Transverse colon (tissue), 4 donors: ENCODE results near the gene TUBB4A. TPM values are rescaled to one million over a fixed set of nuclear protein-coding genes. Genes with fewer than 3 reads are reported as not detected.
A peak's percentile ranks its signal among the peaks of the same experiment; 100 is the strongest.

Experiments used
- DNase-seq: peaks from one replicate; pipeline ENCODE4 v3.0.0-alpha.2; 2019
- H3K27ac ChIP-seq, 4 donors: fragments of 200-600 bp; sonication (generic); 2 replicates each; pipeline ENCODE4 v1.5.1; 2016 to 2018; ENCODE audit warnings: inconsistent platforms in 4 of 4
- H3K27me3 ChIP-seq: fragments of 200-600 bp; sonication (generic); 2 replicates; pipeline ENCODE4 v1.5.1; 2017; ENCODE audit warnings: inconsistent platforms
- H3K36me3 ChIP-seq, 4 donors: fragments of 200-600 bp; sonication (generic); 2 replicates each; pipeline ENCODE4 v1.5.1; 2017 to 2019; ENCODE audit warnings: inconsistent platforms in 4 of 4
- H3K4me1 ChIP-seq, 4 donors: fragments of 200-600 bp; sonication (generic); 2 replicates each; pipeline ENCODE4 v1.5.1; 2017 to 2020; ENCODE audit warnings: inconsistent platforms in 4 of 4
- H3K4me3 ChIP-seq, 4 donors: fragments of 200-600 bp; sonication (generic); 1 replicate in 1 of 4; 2 replicates in 3 of 4; pipeline versions ENCODE4 v1.5.1 to v1.6.1; 2017 to 2019; ENCODE audit warnings: inconsistent platforms in 4 of 4
- H3K9me3 ChIP-seq, 2 donors: fragments of 200-600 bp; sonication (generic); 2 replicates each; pipeline ENCODE4 v1.5.1; 2017 to 2019; ENCODE audit warnings: inconsistent platforms in 2 of 2
- CTCF ChIP-seq, 5 experiments: fragments of 200-600 bp in 3 of 5; fragments of 450-650 bp in 2 of 5; sonication (generic) in 3 of 5; IDR thresholded peaks; 1 replicate in 2 of 5; 2 replicates in 3 of 5; pipeline ENCODE4 v1.5.1; 2016 to 2017; ENCODE audit warnings: antibody characterized with exemption in 5 of 5, inconsistent platforms in 3 of 5, mild to moderate bottlenecking in 2 of 5, moderate library complexity in 1 of 5
- EP300 ChIP-seq: sonication (generic); formaldehyde crosslinking; IDR thresholded peaks from one replicate; pipeline ENCODE4 v1.6.1; 2017; ENCODE audit warnings: antibody characterized with exemption, low read depth
- POLR2A ChIP-seq: fragments of 450-650 bp; IDR thresholded peaks from one replicate; pipeline ENCODE4 v1.6.1; 2016; ENCODE audit warnings: antibody characterized with exemption, mild to moderate bottlenecking, moderate library complexity
- POLR2AphosphoS5 ChIP-seq, 3 donors: sonication (generic); formaldehyde crosslinking; IDR thresholded peaks; one replicate each; pipeline ENCODE4 v1.6.1; 2016; ENCODE audit warnings: antibody characterized with exemption in 3 of 3
- WGBS, 2 donors: methylation state at CpG; one replicate each; pipeline ENCODE4 v1.1.5; 2018; ENCODE audit warnings: low coverage in 1 of 2; 5-methylcytosine and 5-hydroxymethylcytosine counted together
- in situ Hi-C, 4 donors: fragments of 200-750 bp; cut with MboI; loops; one replicate each; pipeline versions ENCODE4 v1.15.0 to v1.15.1; 2017; ENCODE audit warnings: low sequenced_read_pairs in 3 of 4, low pct_ligation_motif_present in 1 of 4, low pct_unique_long_range_greater_than_20kb in 1 of 4
- intact Hi-C: fragments of 100-400 bp; cut with DNase I; formaldehyde crosslinking; loops from one replicate; pipeline ENCODE4 v1.15.1; 2023; ENCODE audit warnings: low total_unique reads
- total RNA-seq, 4 donors: library from RNA; depleted of rRNA; stranded (reverse); fragments of >200 nt; gene quantifications; one replicate each; pipeline ENCODE4 v1.1.0, GENCODE V29; 2016

Gene TUBB4A
- total RNA-seq, 4 donors from 2014 or later = 0.60 to 1.3 (median 1.1) TPM; not detected in 1

- H3K36me3 ChIP-seq = no peaks in the 10 kb centered on the region
- DNase-seq = no peak
- TF ChIP-seq POLR2AphosphoS5 (IDR thresholded peaks at IDR 0.05) = no peak
- no peak for TF ChIP-seq POLR2A
- no peak for TF ChIP-seq CTCF (IDR thresholded peaks at IDR 0.05)
- TF ChIP-seq EP300 = no peak
- in situ Hi-C loops (no loop called here), intact Hi-C loops (no loop called here)
- H3K4me1 ChIP-seq = peaks cover 0 to 3% (median 0%) of the 10 kb centered on the region in 4 donors
- H3K4me3 ChIP-seq = no peak overlapping the region
- H3K27me3 ChIP-seq = no peaks in the 10 kb centered on the region
- no peak overlapping the region for H3K27ac ChIP-seq
- 20 to 59% methylated on average over 2 to 3 of the region's 3 CpGs for WGBS, 2 donors
- no peaks in the 10 kb centered on the region for H3K9me3 ChIP-seq
These were observed 18.9 kb downstream of the TUBB4A start for GRCh38 chr19:6483235-6483634.

- peak overlapping the region in 3 of 4 donors; percentile 57 to 64 (median 62) for H3K27ac ChIP-seq
- intact Hi-C loops = no loop called here
These were observed 19.8 kb downstream of the TUBB4A start for GRCh38 chr19:6482343-6482686.

GRCh38 chr19:6481541-6482342 lies 20.4 kb downstream of the TUBB4A start, which contains the start of gene DENND1C:
Gene DENND1C, minus strand, starts transcription at chr19:6481787. Its CDS starts 92 bp downstream, at chr19:6481695.
- intact Hi-C loops = no loop called here
- peak; percentile 66 for DNase-seq
- 19 to 35% methylated on average over 4 to 22 of the region's 24 CpGs for WGBS, 2 donors
- H3K4me3 ChIP-seq = peak within 1 kb of the TSS in 3 of 4 donors; percentile 23 to 44 (median 25)
- no peaks in the 10 kb centered on the region for H3K9me3 ChIP-seq
- peaks cover 4% of the 10 kb centered on the region for H3K27me3 ChIP-seq
- peak within 1 kb of the TSS; percentile 11 to 64 (median 60) for H3K27ac ChIP-seq
- H3K36me3 ChIP-seq = no peaks in the 10 kb centered on the region
- in situ Hi-C loops = no loop called here
- no peak for TF ChIP-seq POLR2AphosphoS5 (IDR thresholded peaks at IDR 0.05)
- TF ChIP-seq CTCF (IDR thresholded peaks at IDR 0.05) = peak in 4 of 5 experiments; percentile 21 to 28 (median 25)
- no peak for TF ChIP-seq EP300
- TF ChIP-seq POLR2A = peak; percentile 42
- peaks cover 1 to 3% (median 3%) of the 10 kb centered on the region in 4 donors for H3K4me1 ChIP-seq

More at GRCh38 chr19:6482343-6482686, 19.8 kb downstream of the TUBB4A start:
- Histone ChIP-seq H3K4me1 (peaks cover 0 to 3% (median 0%) of the 10 kb centered on the region in 4 donors), H3K36me3 (no peaks in the 10 kb centered on the region), H3K4me3 (no peak overlapping the region), H3K27me3 (no peaks in the 10 kb centered on the region), H3K9me3 (no peaks in the 10 kb centered on the region)
- DNase-seq = no peak
- 88 to 90% methylated on average over 5 to 8 of the region's 8 CpGs for WGBS, 2 donors
- in situ Hi-C loops = no loop called here
- TF ChIP-seq EP300 (no peak), POLR2AphosphoS5 (IDR thresholded peaks at IDR 0.05) (no peak), CTCF (IDR thresholded peaks at IDR 0.05) (no peak), POLR2A (no peak)

- in situ Hi-C loops = no loop called here
- no peaks in the 10 kb centered on the region for H3K36me3 ChIP-seq
- H3K4me1 ChIP-seq = peaks cover 4 to 10% (median 7%) of the 10 kb centered on the region in 4 donors
- no peak for TF ChIP-seq POLR2AphosphoS5 (IDR thresholded peaks at IDR 0.05)
- TF ChIP-seq EP300 = no peak
- no peak for TF ChIP-seq CTCF (IDR thresholded peaks at IDR 0.05)
- TF ChIP-seq POLR2A = no peak
- no peaks in the 10 kb centered on the region for H3K9me3 ChIP-seq
- peaks cover 12% of the 10 kb centered on the region for H3K27me3 ChIP-seq
- peak overlapping the region; percentile 11 to 64 (median 60) for H3K27ac ChIP-seq
- intact Hi-C loops = no loop called here
- DNase-seq = no peak
- WGBS, 2 donors = 55% methylated on average over 10 of the region's 10 CpGs; no CpG with 5 or more reads in 1 of the 2 donors
- H3K4me3 ChIP-seq = peak overlapping the region in 3 of 4 donors; percentile 23 to 44 (median 25)
These were observed 21.2 kb downstream of the TUBB4A start for GRCh38 chr19:6480848-6481415.
